GM19023 (cell line): ENCODE results near the gene ANKS1B.
"Not testable (repeated sequence)": the region's sequence is repeated elsewhere in the genome, so short reads cannot be mapped to it uniquely, and the experiment has no call there.

ENCODE experiments used
- ATAC-seq: cut with Tn5 transposase; IDR thresholded peaks from one replicate; pipeline ENCODE4 v1.9.1; 2021; ENCODE audit warnings: mild to moderate bottlenecking, moderate library complexity; ENCODE audit not compliant: unreplicated experiment

Gene ANKS1B

DNA sequence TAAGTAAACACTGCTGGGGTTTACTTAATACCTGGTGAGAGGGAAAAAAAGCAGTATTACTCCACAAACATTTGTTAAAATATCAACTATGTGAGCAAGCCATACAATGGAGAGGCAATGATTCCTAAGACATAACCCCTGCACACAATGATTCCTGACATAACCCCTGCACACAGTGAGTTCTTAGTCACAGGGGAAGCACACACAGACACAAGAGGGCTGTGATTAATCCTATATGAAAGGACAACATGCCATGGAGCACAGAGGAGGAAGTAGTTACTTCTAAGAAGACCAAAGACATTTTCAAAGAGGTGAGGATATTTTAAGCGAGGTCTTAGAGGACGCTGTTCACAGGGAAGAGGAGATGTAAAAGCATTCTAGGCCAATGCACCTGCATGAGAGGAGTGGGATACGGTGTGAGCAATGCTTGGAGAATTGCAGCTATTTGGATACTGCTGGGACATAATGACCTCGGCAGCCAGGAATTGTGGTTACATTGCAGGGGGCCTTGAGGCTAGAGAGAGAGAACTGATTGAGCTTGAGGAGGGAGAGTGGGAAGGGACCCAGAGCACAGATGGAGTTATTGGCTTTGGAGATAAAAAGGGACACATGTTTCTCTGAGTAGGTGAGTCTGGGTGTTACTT, 1127.7 kb downstream of the ANKS1B start:
- no peak for ATAC-seq

DNA sequence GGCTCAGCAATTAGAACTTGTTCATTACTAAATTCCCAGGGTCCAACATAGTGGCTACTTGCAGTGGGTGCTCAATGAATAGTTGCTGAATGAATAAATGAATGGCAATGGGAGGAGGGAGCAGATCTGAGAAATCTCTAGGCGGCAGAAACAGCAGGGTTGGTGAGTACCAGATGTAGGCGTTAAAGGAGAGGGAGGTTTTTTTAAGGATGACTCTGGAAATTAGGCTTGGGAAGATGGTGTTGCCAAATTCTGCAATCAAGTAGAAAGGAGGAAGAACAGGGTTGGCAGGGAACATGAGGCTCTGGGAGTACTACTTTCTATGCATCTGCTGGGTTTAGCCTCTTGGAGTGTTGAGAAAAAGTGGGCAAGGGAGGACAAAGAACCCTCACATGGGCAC, 1132.6 kb downstream of the ANKS1B start:
- ATAC-seq = no peak

DNA sequence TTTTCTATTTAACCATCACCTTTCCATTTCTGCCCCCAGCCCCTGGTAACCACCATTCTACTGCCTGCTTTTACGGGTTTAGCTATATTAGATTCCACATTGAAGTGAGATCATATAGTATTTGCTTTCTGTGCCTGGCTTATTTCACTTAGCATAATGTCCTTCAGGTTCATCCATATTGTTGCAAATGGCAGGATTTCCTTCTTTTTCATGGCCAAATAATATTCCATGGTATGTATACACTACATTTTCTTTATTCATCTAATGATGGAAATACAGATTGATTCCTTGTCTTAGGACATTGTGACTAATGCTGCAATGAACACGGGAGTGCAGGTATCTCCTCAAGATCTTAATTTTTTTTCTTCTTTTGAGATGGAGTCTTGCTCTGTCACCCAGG, 1137.5 kb downstream of the ANKS1B start:
- ATAC-seq = no peak

DNA sequence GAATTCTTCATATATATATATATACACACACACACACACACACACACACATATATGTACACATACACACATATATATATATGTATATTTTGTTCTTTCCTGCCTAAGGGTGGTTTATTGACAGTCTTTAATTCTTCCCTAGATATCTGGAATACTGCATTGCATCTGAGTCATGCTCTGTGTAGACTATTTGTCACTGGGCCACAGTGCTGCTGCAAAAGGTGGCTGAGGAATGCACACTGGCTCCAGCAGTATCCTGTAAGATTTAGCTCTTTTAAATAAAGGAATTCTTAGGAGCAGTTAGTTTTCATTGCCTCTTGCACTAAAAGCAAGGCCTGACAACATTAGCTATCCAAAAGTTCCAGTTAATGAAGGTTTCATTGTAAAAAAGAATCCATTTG, 1138.8 kb downstream of the ANKS1B start:
- ATAC-seq = no peak

DNA sequence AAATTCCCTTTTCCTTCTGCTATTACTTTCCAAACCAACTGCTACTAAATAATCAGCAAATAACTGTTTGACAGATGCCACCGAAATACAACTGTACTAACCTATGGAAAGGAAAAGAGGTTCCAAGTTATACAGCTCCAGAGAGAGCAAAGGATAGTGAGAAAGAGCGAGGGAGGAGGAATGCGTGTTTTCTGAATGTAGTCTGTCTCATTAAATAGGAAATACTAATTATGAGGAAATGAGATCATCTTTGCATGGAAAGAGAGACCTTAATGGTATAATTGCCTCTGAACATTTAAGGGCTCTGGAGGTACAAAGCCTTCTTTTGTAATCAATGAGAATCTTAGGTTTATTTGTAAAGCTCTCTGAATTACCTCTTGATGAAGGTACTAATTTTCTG, 1144.4 kb downstream of the ANKS1B start:
- no peak for ATAC-seq

DNA sequence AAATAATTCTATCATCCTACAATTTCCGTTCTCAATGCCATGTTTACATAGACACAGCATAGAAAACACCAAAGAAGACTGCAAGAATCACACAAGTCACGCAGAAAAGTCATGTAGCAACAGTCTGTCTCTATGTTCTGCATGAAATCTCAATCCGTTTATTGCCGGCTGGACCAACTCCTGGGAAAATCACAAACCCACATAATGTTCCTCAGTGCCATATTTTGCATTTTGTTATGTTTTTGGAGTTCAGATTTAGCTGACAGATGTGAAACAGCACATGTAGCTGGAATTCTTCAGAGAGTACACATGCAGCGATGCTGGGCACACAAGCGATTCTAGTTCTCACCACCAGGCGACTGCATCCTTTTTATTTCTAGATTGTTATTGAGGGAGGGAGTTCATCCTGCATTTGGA, 1146.5 kb downstream of the ANKS1B start:
- ATAC-seq = no peak

DNA sequence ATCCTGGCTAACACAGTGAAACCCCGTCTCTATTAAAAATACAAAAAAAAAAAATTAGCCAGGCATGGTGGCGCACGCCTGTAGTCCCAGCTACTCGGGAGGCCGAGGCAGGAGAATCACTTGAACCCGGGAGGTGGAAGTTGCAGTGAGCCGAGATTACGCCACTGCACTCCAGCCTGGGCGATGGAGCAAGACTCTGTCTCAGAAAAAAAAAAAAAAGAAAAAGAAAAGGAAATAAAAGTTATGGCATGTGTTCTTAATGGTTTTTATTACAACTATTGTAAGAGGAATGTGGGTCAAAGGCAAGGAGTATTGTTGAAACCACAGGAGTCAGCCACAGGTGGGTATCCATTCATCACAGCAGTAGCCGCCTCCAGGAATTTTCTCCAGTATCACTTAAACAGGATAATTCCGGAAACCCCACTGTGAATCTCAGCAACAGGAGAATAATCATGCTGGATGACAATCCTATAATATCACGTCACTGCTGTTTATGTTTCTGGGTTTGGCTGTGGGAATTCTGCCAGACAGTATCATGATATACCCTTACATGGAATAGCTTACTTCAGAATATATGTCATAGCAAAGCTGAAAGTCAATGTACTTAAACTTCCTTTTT, 1147.5 kb downstream of the ANKS1B start:
- not testable (repeated sequence) for ATAC-seq

DNA sequence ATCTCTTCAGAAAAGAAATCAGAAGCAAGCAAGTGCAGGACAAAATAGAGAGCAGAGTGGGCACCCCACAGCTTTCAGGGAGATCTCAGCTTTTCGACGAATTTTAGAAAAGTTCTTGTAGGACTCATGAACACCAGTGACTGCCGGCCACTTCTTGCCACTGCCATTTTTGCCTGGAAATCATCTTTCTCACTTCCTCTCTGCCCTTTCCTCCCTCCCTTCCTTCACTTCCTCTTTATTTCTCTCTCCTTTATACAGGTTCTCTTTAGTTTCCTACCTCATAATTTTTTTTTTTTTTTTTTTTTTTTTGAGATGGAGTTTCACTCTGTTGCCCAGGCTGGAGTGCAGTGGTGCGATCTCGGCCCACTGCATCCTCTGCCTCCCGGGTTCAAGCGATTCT, 1154.1 kb downstream of the ANKS1B start:
- ATAC-seq = no peak

DNA sequence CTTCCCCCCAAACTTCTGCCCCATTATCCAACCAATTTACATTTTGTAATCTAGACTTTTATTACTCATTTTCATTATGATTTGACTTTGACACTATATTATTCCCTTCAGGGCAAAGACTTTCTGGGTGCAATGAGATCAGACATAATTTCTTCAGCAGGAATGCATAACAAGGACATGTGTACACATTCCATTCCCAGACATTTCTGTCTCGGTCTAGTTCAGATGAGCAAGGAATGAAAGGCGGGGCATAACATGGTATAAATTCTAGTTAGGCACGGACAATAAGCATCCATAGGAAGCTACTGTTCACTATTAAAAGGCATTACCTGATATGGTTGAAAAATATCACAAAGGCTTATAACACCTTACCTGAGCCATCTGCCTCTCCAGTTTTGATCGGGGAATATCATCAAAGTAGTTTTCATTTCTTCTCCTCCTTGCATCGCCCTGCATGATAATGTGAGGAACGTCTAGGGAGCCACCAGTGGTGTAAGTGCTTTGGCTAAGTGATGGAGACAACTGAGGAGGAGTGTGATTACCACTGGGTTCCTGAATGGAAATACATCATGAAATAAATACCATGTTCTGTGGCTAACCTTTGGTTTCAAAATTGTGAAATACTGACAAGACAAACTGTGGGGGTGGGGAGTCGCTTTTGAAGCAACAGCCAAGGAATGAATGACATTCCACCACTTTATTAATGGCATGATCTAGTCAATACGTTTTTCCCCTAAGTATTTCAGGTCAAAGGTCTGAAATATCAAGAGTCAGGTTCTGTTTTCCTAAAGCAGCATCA, 1155.7 kb downstream of the ANKS1B start:
- ATAC-seq = no peak

DNA sequence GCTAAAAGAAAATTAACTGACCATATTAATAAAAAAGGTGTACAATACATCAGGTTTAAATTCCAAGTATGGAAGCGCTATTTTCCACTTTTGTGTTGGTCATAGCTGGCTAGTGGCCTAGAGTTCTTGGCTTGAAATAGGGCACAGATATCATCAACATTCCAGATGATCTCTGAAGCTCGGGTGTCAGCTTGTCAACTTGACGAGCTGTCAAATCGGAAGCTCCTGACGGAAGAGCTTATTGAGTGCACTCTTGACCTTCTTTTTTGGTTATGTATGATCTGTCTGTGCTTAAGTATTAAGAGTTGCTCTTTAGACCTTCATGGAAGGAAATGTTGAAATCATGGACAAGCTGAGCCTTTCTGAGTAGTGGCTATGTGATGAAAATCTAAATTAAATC, 1161.7 kb downstream of the ANKS1B start:
- no peak for ATAC-seq

DNA sequence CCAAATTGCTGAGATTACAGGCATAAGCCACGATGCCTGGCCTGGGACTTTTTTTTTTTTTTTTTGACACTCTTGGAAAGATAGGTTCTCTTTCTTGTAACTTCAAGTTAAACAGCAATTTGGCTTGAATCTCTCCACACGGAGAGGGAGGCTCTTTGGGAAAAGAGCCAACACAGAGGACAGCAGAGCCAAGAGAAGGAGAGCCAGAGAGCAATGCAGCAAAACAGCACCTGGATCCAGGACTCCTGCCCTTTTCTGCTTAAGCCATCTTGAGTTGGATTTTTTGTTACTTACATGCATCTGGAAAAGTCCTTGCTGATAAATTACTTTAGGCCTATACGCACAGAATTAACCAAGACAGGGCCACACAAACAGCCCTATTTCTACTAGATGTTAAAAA, 1162.9 kb downstream of the ANKS1B start:
- ATAC-seq = no peak

DNA sequence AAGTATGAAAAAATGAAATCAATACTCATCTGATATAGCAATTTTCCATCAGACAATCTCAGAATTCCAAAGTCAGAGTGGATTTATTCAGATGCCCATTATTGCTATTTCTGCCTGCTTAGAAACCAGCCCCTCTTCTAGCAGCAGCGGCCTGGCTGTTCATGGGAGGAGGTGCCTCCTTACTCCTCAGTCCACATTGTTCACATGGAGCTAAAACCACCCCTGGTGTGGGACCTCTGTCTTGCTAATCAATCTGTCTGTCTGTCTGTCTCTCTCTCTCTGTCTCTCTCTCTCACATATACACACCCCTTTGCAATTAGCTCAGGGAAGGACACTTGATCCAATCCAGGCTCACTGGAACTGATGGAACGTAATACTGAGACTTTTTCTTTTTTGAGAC, 1163.5 kb downstream of the ANKS1B start:
- ATAC-seq = no peak

DNA sequence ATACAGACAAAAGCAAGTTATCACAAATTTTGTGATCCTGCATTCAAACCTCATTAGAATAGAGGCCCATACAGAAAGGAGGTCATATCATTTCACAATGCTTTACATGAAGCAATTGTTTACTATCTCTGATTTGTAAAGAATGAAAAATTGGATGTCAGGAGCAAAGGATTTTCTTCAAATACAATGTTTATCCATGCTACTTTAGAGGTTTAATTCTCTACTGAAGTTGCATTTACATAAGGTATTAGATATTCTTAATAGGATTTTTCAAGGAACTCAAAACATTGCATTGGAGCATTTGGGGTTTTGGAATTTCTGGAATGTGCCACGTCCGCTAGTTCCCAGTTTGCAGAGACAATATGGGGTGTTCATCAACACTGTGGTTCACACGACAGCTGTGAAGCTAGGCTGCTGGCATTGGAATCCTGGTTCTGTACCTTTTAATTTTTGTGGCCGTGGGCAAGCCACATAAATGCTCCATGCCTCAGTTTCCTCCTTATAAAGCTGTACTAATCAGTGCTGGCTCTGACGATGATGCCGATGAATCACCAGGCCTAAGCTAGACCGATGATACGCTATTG, 1164.8 kb downstream of the ANKS1B start:
- no peak for ATAC-seq

DNA sequence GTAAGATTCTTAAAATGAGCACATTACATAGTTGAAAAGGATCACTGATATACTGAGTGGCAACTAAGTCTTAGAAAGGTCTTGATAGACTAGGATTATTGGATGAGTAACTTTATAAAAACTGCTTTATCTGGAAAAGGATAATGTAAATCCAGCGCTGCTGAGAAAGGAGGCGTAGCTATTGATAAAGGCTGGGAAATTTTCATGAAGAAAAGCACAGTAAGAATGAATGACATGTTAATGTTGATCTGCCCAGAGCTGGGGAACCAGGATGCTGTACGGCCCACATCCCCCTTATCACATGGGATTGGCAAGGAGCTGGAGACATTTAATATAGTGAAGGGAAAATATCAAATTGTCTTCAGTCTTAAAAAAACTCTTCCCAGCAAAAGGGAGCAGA, 1165.7 kb downstream of the ANKS1B start:
- no peak for ATAC-seq

DNA sequence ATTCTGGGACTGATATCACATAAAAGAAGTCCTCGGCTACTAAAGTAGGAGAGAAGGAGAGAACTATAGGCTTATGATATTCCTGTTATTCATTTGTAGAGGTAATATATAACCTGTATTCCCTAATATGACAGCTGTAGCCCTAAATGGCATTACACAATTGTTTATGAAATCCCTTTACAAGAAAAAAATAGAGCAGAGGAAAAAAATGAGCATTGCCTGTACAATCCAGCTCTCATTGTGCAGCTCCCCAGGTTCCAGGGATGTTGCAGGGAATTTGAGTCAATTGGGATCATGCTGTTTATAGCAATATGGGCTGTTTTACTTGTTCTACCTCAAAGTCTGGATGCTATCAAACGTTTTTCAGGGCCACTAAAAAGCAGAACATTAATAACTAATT, 1166.5 kb downstream of the ANKS1B start:
- ATAC-seq = no peak

DNA sequence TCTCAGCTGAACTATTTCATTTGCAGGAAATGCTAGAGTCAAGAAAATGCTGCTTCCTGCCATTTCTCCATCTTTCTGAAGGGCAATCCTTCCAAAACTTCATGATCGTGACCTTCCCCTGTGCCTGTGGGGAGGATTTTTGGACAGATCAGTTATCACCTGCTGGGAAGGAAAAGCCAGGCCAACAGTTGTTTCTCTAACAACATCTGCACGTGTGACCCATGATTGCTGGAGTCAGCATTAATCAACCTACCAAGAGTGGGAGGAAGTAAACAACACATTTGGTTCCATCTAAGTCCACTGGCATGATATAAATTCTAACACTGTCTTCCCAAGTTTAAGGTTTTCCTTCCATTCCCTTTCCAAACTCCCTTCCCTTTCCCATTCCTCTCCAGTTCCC, 1167.0 kb downstream of the ANKS1B start:
- ATAC-seq = no peak

DNA sequence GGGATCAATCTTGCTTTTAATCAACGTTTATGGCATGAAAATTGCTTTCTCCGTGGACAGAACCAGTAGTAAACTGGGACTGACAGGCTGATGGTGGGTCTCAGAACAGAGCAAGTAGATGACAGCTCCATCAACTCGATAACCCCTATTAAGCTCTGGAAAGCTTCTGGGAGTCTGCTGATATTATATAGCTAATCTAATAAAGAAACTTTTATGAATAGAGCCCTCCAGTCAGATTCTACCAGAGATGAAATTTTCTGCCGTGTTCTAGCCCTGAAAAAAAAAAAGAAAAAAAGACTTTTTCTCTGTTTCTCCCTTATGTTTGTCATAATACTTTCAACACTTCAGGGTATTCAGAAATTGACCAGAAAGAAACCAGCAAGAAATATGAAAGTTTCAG, 1168.0 kb downstream of the ANKS1B start:
- no peak for ATAC-seq

DNA sequence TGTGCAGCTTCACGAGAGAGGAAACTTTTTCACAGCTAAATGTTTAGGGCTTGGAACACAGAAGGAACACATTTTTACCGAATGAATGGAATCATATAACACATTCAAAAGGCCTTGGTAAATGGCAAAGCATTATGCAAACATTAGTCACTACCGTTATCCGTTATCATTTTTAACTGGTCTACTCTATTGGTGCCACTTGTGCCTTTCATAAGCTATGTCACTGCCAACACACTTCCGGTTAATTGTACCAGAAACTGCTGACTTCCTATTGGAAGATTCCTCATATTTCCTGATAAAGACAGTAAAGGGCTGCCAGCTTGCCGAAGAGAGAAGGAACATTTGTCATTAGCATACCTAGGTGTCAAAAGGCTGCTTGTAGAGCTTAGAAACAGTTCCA, 1170.5 kb downstream of the ANKS1B start:
- ATAC-seq = no peak

DNA sequence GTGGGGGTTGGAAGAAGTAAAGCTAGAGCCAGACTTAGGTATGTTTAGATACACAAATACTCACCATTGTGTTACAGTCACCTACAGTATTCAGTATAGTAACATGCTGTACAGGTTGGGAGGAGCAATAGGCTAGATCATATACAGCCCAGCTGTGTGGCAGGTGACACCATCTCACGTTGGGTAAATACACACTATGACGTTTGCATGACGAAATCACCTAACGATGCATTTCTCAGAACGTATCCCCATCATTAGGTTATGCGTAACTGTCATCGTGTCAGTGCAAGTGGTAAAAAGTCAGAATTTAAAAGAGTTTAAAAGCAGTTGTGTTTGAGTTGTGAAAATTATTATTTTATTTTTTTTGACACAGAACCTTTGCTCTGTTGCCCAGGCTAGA, 1172.5 kb downstream of the ANKS1B start:
- no peak for ATAC-seq

DNA sequence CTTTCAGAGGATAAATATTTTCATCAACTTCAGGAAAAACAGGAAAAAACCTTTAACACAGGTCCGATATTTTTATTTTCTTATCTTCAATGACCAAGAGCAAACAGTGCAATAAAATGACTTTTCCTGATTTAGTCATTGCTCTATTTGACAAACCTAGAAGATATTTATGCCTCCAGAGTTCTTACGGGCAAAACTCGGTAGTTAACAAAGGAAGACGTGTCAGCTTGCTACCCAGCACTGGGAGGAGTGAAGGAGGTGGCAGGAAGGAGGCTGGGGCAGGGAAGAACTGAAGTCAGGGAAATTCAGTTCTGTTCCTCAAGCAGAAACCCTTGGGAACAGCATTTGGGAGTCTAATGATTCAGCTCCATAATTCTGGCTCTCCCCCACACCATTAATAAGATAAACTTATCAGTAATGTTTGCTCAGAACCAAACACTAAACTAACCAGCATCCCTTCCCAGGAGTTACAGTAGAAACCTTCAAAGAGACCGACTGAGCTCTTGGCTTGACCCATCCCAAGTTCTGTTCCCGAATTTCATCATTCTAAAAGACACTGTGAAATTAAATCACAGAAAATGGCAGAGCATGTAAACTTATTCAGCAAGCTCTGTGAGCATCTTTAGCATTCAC, 1176.4 kb downstream of the ANKS1B start:
- ATAC-seq = no peak

DNA sequence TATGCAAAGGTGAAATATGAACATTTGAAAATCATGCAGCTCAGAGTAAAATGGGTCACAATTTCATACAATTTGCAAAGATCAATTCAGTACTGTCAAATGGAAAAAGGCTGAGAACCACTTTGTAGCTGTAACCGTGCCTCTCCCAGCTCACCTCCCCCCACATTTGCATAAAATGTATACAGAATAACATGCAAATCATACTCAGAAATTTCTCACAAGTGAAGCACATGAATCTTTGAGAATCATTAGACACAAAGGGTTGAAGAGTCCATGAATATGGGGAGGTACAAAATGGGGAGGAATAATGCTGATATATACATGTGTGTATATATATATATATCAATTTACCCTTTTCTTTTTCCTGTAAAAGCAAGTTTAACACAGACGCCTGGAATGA, 1177.5 kb downstream of the ANKS1B start:
- ATAC-seq = no peak
